Gastrocnemius medialis (tissue), 4 donors: ENCODE data around the gene ARL5C.

ENCODE experiments used
- POLR2A ChIP-seq, 2 donors: fragments of 450-650 bp; IDR thresholded peaks; one replicate each; pipeline ENCODE4 v1.6.1; 2017; ENCODE audit warnings: antibody characterized with exemption in 2 of 2, mild to moderate bottlenecking in 2 of 2, moderate library complexity in 2 of 2
- TF ChIP-seq, protein P1 (sequence below), 5 experiments: fragments of 450-650 bp in 3 of 5; fragments of 200-600 bp in 2 of 5; sonication (generic) in 2 of 5; IDR thresholded peaks in 4 of 5; conservative IDR thresholded peaks in 1 of 5; 1 replicate in 4 of 5; 2 replicates in 1 of 5; pipeline ENCODE4 v1.5.1; 2016 to 2019; ENCODE audit warnings: antibody characterized with exemption in 5 of 5, mild to moderate bottlenecking in 3 of 5, moderate library complexity in 3 of 5

- TF ChIP-seq, protein P1, sequence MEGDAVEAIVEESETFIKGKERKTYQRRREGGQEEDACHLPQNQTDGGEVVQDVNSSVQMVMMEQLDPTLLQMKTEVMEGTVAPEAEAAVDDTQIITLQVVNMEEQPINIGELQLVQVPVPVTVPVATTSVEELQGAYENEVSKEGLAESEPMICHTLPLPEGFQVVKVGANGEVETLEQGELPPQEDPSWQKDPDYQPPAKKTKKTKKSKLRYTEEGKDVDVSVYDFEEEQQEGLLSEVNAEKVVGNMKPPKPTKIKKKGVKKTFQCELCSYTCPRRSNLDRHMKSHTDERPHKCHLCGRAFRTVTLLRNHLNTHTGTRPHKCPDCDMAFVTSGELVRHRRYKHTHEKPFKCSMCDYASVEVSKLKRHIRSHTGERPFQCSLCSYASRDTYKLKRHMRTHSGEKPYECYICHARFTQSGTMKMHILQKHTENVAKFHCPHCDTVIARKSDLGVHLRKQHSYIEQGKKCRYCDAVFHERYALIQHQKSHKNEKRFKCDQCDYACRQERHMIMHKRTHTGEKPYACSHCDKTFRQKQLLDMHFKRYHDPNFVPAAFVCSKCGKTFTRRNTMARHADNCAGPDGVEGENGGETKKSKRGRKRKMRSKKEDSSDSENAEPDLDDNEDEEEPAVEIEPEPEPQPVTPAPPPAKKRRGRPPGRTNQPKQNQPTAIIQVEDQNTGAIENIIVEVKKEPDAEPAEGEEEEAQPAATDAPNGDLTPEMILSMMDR (IDR thresholded peaks at IDR 0.05 in 4 of 5, conservative IDR thresholded peaks at IDR 0.05 in 1 of 5), result no peak
- TF ChIP-seq POLR2A (IDR thresholded peaks at IDR 0.05), result no peak
These were observed 15.3 kb upstream of the ARL5C start for GRCh38 chr17:39181303-39181702.
